Mesodermal cell (in vitro differentiated cells): ENCODE data around the gene SNAPC3. TPM values are rescaled to one million over a fixed set of nuclear protein-coding genes. Genes with fewer than 3 reads are reported as not detected.
"Not testable (repeated sequence)": the region's sequence is repeated elsewhere in the genome, so short reads cannot be mapped to it uniquely, and the experiment has no call there.

Experiments used
- H3K27ac ChIP-seq: 2 replicates; pipeline ENCODE4 v1.7.0; 2013; ENCODE audit warnings: mild to moderate bottlenecking, low read depth, low read length, moderate library complexity; ENCODE audit not compliant: severe bottlenecking
- H3K36me3 ChIP-seq: 2 replicates; pipeline ENCODE4 v1.7.1; 2013; ENCODE audit warnings: mild to moderate bottlenecking, low read length, moderate library complexity; ENCODE audit not compliant: control insufficient read depth, insufficient read depth
- H3K4me1 ChIP-seq: one replicate; pipeline ENCODE4 v1.7.1; 2013; ENCODE audit warnings: mild to moderate bottlenecking, low read length; ENCODE audit not compliant: insufficient read depth, control insufficient read depth, poor library complexity, severe bottlenecking
- H3K4me3 ChIP-seq: 2 replicates; pipeline ENCODE4 v1.7.0; 2013; ENCODE audit warnings: low read length, control low read depth, mild to moderate bottlenecking; ENCODE audit not compliant: insufficient read depth, poor library complexity, severe bottlenecking; ENCODE audit errors: extremely low read depth
- H3K9me3 ChIP-seq: 2 replicates; pipeline ENCODE4 v1.7.1; 2013; ENCODE audit warnings: mild to moderate bottlenecking, low read length, moderate library complexity; ENCODE audit not compliant: control insufficient read depth
- WGBS, 2 experiments: methylation state at CpG; one replicate each; pipeline ENCODE4 v1.1.5; 2013; ENCODE audit warnings: missing lambda C conversion rate in 2 of 2; ENCODE audit not compliant: insufficient coverage in 2 of 2; 5-methylcytosine and 5-hydroxymethylcytosine counted together
- polyA plus RNA-seq, 2 experiments: library from polyadenylated mRNA; stranded (reverse); fragments of 50-300 nt; gene quantifications; one replicate each; pipeline ENCODE4 v1.2.3, GENCODE V29; 2013

SNAPC3 gene
- 43.5 TPM for polyA plus RNA-seq (2013, experiment 1 of 2)
- polyA plus RNA-seq (2013, experiment 2 of 2): 47.0 TPM

DNA sequence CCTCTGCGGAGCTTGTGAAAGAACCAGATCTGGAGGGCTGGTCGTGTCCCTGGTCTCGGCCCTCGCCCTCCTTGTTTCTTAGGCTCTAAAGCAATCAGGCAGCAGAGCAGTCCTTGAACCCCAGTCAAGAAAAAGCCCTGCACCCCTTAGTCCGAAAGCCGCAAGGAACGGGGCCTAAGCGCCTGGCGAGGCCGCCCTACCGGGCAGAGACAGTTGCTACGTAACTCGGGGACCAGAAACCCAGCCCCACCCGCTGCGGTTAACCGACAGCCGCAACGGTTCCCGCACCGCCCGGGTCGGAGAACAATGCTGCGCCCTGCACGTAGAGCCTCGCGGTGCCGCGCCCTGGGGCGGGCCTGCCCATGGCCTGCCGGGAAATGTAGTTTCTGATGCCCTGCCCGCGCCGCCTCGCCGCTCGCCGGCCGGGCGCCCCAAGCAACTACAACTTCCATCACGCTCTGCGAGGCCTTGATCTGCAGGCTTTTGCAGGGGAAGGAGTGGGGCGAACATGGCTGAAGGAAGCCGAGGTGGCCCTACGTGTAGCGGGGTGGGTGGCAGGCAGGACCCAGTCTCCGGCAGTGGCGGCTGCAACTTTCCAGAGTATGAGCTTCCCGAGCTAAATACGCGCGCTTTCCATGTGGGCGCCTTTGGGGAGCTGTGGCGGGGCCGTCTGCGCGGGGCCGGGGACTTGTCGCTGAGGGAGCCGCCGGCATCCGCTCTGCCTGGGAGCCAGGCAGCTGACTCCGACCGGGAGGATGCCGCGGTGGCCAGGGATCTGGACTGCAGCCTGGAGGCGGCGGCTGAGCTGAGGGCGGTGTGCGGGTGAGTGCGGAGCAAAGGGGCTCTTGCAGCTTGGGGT is at the start of gene SNAPC3:
TSS of gene SNAPC3 (plus strand) at position 505 of the 859 bp plus-strand sequence. CDS start at position 509, 4 bp downstream.
- H3K36me3 ChIP-seq: peaks cover 30% of the 10 kb centered on the region
- no peaks in the 10 kb centered on the region for H3K4me1 ChIP-seq
- H3K9me3 ChIP-seq: no peaks in the 10 kb centered on the region
- peak within 1 kb of the TSS; percentile 98 for H3K4me3 ChIP-seq
- 1% methylated on average over 63 to 67 of the region's 70 CpGs for WGBS, 2 experiments
- H3K27ac ChIP-seq: peak within 1 kb of the TSS; percentile 93

DNA sequence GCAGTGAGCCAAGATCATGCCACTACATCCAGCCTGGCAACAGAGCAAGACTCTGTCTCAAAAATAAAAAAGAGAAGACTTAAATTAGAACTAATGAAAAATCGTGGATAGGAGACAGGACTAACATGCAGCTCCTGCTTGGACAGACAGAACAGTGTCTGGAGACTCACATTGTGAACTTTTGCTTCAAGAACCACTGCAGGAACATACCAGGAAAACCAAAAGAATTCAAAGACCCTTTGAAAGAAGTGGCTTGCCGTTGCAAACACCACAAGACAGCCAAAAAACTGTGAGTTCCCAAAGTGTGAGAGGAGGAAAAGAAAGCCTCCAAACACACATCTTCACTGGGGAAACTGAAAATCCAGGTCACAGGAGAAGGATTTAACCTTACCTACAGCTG is 48.8 kb upstream of the SNAPC3 start:
- Histone ChIP-seq H3K4me1 (peaks cover 19% of the 10 kb centered on the region), H3K36me3 (no peaks in the 10 kb centered on the region), H3K9me3 (no peaks in the 10 kb centered on the region), H3K27ac (peak overlapping the region; percentile 72), H3K4me3 (no peak overlapping the region)
- 78 to 86% methylated on average over 1 of the region's 2 CpGs for WGBS, 2 experiments

DNA sequence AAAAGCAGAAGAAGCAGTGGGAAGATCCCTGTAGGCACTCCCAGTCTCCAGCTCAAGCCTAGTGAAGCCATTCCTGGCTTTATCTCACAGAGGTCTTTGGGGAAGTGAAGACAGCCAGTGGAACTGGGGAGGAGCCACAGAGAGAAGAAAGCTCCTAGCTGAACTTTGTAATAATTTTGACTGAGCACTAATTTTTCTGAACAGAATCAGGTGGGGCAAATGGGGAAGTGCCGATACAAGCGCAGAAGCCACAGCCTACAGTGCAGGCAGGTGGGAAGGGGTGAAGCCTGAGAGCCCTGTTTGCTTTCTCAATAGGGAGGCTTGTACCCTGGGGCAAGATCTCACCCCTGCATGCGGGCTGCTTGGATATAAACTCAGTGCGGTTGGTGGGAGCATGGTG is 48.4 kb upstream of the SNAPC3 start:
- H3K4me3 ChIP-seq: no peak overlapping the region
- no peak overlapping the region for H3K27ac ChIP-seq
- WGBS, 2 experiments: 78 to 81% methylated on average over 3 to 4 of the region's 4 CpGs
- H3K36me3 ChIP-seq: no peaks in the 10 kb centered on the region
- peaks cover 19% of the 10 kb centered on the region for H3K4me1 ChIP-seq
- no peaks in the 10 kb centered on the region for H3K9me3 ChIP-seq

DNA sequence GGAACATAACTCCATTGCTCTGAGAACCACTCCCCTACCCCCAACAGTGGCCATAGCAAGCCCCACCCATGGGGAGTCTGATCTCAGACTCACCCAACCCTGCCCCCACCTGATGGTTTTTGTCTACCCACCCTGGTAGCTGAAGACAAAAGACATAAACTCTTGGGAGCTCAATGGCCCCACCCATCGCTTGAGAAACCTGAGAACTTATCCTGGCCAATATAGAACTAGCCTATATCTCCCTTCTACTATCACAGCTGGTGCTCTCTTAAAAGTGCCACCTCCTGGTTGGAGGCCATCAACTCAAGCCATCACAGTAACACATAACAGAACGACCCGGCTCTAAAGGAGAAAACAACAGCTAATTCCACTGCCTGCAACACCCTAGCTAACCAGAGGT is 47.9 kb upstream of the SNAPC3 start:
- no peaks in the 10 kb centered on the region for H3K9me3 ChIP-seq
- no peak overlapping the region for H3K4me3 ChIP-seq
- no peak overlapping the region for H3K27ac ChIP-seq
- WGBS, 2 experiments: 64 to 73% methylated on average over 3 of the region's 3 CpGs
- peaks cover 19% of the 10 kb centered on the region for H3K4me1 ChIP-seq
- no peaks in the 10 kb centered on the region for H3K36me3 ChIP-seq

DNA sequence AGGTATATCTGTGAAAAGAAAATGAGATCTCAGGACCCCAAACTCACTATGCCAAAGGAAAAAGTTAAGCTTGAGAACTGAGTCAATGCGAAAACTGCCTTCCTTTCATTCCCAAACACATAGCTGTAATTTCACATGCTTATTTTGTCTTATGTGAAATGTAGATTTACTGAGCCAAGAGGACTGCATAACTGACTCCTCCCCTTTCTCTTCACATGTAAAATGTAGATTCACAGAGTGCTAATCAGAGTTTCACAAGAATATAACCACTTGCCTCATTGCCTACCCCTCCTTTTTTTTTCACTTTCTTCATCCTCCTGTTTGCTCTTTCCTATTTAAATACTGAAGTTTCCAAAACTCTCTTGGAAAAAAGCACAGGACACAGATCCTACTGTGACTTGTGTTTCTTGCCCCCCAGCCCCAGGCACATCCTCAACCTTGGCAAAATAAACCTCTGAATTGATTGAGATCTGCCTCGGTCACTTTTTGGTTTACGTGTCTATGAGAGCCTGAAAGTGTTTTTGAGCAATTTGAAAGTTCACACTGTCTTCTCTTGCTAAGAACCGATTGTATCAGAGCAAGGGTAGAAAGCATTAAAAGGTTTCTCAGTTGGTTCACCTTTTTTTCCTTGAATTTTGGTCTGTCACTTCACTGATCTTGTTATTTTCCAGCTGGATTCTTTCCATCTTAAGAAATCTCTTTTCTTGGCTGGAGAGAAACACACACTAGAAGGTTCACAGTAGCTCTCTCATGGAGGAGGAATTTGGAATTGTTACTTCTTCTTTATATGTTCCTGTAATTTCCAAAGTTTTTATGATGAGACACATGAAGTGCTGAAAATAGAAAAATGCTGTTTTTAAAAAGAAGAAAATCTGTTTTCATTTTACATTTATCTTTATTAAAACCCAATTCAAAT is 44.8 kb upstream of the SNAPC3 start:
- Histone ChIP-seq H3K36me3 (no peaks in the 10 kb centered on the region), H3K27ac (no peak overlapping the region), H3K4me3 (no peak overlapping the region), H3K9me3 (no peaks in the 10 kb centered on the region), H3K4me1 (peaks cover 9% of the 10 kb centered on the region)
- 80 to 86% methylated on average over 1 to 3 of the region's 4 CpGs for WGBS, 2 experiments

DNA sequence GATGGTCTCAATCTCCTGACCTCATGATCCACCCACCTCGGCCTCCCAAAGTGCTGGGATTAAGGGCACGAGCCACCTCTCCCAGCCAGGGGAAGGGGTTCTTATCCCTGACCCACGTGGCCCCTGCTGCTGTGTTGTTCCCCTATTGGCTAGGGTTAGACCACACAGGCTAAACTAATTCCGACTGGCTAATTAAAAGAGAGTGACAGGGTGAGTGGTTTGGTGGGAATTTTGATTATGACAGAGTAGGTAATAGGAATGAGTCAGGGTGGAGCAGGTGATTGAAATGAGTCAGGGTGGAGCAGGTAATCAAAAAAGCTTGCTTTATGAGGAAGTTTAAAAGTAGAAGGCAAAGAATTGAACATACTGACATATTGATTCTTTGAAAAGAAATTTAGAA is 43.4 kb upstream of the SNAPC3 start:
- 80 to 93% methylated on average over 2 to 4 of the region's 4 CpGs for WGBS, 2 experiments
- not testable (repeated sequence) for H3K4me1 ChIP-seq, H3K9me3 ChIP-seq, H3K4me3 ChIP-seq, H3K27ac ChIP-seq, H3K36me3 ChIP-seq

DNA sequence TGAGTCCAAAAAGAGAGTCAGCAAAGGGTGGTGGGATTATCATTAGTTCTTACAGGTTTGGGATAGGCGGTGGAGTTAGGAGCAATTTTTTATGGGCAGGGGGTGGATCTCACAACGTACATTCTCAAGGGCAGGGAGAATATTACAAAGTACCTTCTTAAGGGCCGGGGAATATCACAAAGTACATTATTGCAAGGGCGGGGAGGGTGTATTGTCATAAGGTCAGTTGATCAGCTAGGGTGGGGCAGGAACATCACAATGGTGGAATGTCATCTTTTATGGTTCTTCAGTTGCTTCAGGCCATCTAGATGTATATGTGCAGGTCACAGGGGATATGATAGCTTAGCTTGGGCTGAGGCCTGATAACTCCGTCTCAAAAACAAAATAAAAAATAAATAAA is 42.8 kb upstream of the SNAPC3 start:
- 93 to 100% methylated on average over 3 to 4 of the region's 5 CpGs for WGBS, 2 experiments
- not testable (repeated sequence) for H3K9me3 ChIP-seq, H3K4me3 ChIP-seq, H3K36me3 ChIP-seq, H3K27ac ChIP-seq, H3K4me1 ChIP-seq

DNA sequence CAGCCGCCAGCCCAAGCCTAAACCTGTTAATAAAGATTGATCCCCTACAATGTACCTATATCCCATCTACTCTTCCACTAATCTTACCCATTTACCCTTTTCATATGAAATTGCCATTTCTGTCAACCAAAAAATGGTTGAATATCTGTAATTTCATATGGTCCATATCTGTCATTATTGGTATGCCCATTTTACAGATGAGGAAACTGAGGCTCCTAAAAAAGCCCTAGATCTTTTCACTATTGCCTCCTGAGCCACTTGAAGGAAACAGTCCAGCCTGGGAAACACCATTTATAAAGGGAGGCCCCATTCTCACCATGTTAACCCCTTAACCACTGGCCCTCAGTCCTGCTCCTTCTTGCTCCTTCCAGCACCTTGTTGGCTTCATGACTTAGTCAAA is 41.2 kb upstream of the SNAPC3 start:
- no peak overlapping the region for H3K27ac ChIP-seq
- WGBS, 2 experiments: 80% methylated on average over 1 of the region's 1 CpG; no CpG with 5 or more reads in 1 of the 2 experiments
- H3K4me3 ChIP-seq: no peak overlapping the region
- no peaks in the 10 kb centered on the region for H3K36me3 ChIP-seq
- no peaks in the 10 kb centered on the region for H3K9me3 ChIP-seq
- no peaks in the 10 kb centered on the region for H3K4me1 ChIP-seq

DNA sequence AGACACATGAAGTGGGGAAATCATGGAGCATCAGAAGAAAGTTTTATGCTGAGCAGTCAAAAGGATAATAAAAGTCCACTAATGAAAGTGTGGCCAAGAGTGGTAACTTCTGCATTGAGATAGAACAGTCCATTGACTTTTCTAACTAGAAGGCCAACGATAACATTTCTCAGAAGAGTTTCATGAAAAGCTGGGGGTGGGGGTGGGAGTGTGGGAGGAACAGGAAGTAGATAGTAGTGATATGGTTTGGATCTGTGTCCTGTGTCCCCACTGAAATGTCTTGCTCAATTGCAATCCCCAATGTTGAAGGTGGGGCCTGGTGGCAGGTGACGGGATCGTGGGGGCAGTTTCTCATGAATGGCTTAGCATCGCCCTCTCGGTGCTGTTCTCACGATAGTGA is 36.2 kb upstream of the SNAPC3 start:
- Histone ChIP-seq H3K9me3 (no peaks in the 10 kb centered on the region), H3K27ac (no peak overlapping the region), H3K4me1 (no peaks in the 10 kb centered on the region), H3K4me3 (no peak overlapping the region), H3K36me3 (no peaks in the 10 kb centered on the region)
- 77 to 89% methylated on average over 4 to 6 of the region's 6 CpGs for WGBS, 2 experiments

GRCh38 chr9:15389173-15389572 is 33.5 kb upstream of the SNAPC3 start:
- no peaks in the 10 kb centered on the region for H3K4me1 ChIP-seq
- no peaks in the 10 kb centered on the region for H3K36me3 ChIP-seq
- H3K27ac ChIP-seq: no peak overlapping the region
- H3K4me3 ChIP-seq: no peak overlapping the region
- no peaks in the 10 kb centered on the region for H3K9me3 ChIP-seq
